Calu3 (cell line): ENCODE results near the gene PHOX2A. TPM values are rescaled to one million over a fixed set of nuclear protein-coding genes. Genes with fewer than 3 reads are reported as not detected.
"Not testable (repeated sequence)": the region's sequence is repeated elsewhere in the genome, so short reads cannot be mapped to it uniquely, and the experiment has no call there.

Source experiments
- BruUV-seq: library from RNA; stranded (reverse); fragments of 400-500 nt; replicated peaks from 2 replicates; lab custom pipeline; 2021; lab: Mats Ljungman, UMichigan
- CTCF ChIA-PET: fragments of 300-600 bp; sonication (Branson Sonifier 250); formaldehyde crosslinking; loops from one replicate; lab custom pipeline; 2022; ENCODE audit warnings: antibody characterized with exemption; lab: Charles Lee
- DNase-seq: peaks from one replicate; pipeline ENCODE4 v3.0.0; 2022
- H3K27ac Mint-ChIP-seq: one replicate; pipeline ENCODE4 v1.8.0; 2022; ENCODE audit warnings: mixed read lengths; ENCODE audit not compliant: unreplicated experiment
- H3K27me3 Mint-ChIP-seq: one replicate; pipeline ENCODE4 v1.8.0; 2022; ENCODE audit warnings: mixed read lengths; ENCODE audit not compliant: unreplicated experiment
- H3K36me3 Mint-ChIP-seq: one replicate; pipeline ENCODE4 v1.8.0; 2022; ENCODE audit warnings: mild to moderate bottlenecking, moderate library complexity, mixed read lengths; ENCODE audit not compliant: insufficient read depth, unreplicated experiment
- H3K4me1 Mint-ChIP-seq: one replicate; pipeline ENCODE4 v1.8.0; 2022; ENCODE audit warnings: mild to moderate bottlenecking, low read depth, mixed read lengths; ENCODE audit not compliant: unreplicated experiment
- H3K4me3 Mint-ChIP-seq: one replicate; pipeline ENCODE4 v1.8.0; 2022; ENCODE audit warnings: mild to moderate bottlenecking, low read depth, moderate library complexity, mixed read lengths; ENCODE audit not compliant: unreplicated experiment
- H3K9me3 Mint-ChIP-seq: one replicate; pipeline ENCODE4 v1.8.0; 2022; ENCODE audit warnings: low read depth, mixed read lengths; ENCODE audit not compliant: unreplicated experiment
- CTCF ChIP-seq: fragments of 200-600 bp; IDR thresholded peaks from one replicate; pipeline ENCODE4 v1.8.0; 2022; ENCODE audit warnings: antibody characterized with exemption; ENCODE audit not compliant: unreplicated experiment
- intact Hi-C: fragments of 100-400 bp; cut with micrococcal nuclease; formaldehyde crosslinking; loops from one replicate; pipeline ENCODE4 v1.10.0; 2022; ENCODE audit not compliant: unreplicated experiment
- total RNA-seq: library from RNA; stranded (reverse); gene quantifications from 2 replicates; pipeline ENCODE4 v1.2.3, GENCODE V29; 2022

The PHOX2A gene
- total RNA-seq, 1 experiment from 2014 or later = not detected

- Mint-ChIP-seq H3K27ac (no peak within 1 kb of the TSS), H3K9me3 (no peaks in the 10 kb centered on the region), H3K4me1 (no peaks in the 10 kb centered on the region), H3K27me3 (peaks cover 62% of the 10 kb centered on the region), H3K4me3 (no peak within 1 kb of the TSS), H3K36me3 (no peaks in the 10 kb centered on the region)
- no peak for TF ChIP-seq CTCF
- intact Hi-C loops = no loop called here
- BruUV-seq = no TSS peak
- CTCF ChIA-PET = no interaction called here
- no peak for DNase-seq
Measured at GRCh38 chr11:72216638-72217037, 27.3 kb downstream of the PHOX2A start, which contains the start of gene FOLR2. Gene FOLR2, plus strand, starts transcription at chr11:72216794. Its CDS starts 1,791 bp downstream, at chr11:72218585.

GRCh38 chr11:72209101-72209500 lies 34.9 kb downstream of the PHOX2A start:
- H3K4me3 Mint-ChIP-seq = no peak overlapping the region
- H3K36me3 Mint-ChIP-seq = no peaks in the 10 kb centered on the region
- no peaks in the 10 kb centered on the region for H3K9me3 Mint-ChIP-seq
- BruUV-seq = no TSS peak
- CTCF ChIA-PET = no interaction called here
- no peak for DNase-seq
- intact Hi-C loops = no loop called here
- H3K4me1 Mint-ChIP-seq = no peaks in the 10 kb centered on the region
- no peak overlapping the region for H3K27ac Mint-ChIP-seq
- H3K27me3 Mint-ChIP-seq = peaks cover 25% of the 10 kb centered on the region
- no peak for TF ChIP-seq CTCF

- Mint-ChIP-seq H3K27ac (no peak overlapping the region), H3K36me3 (no peaks in the 10 kb centered on the region), H3K4me3 (no peak overlapping the region), H3K4me1 (no peaks in the 10 kb centered on the region), H3K9me3 (no peaks in the 10 kb centered on the region), H3K27me3 (peaks cover 24% of the 10 kb centered on the region)
- DNase-seq = no peak
- CTCF ChIA-PET = no interaction called here
- TF ChIP-seq CTCF = no peak
- intact Hi-C loops = no loop called here
- BruUV-seq = no TSS peak
Measured at GRCh38 chr11:72208281-72208680, 35.7 kb downstream of the PHOX2A start.

- H3K27ac Mint-ChIP-seq, BruUV-seq, intact Hi-C loops, CTCF ChIA-PET, H3K9me3 Mint-ChIP-seq, H3K4me3 Mint-ChIP-seq, H3K4me1 Mint-ChIP-seq, DNase-seq, H3K36me3 Mint-ChIP-seq: not testable (repeated sequence)
- peaks cover 14% of the 10 kb centered on the region for H3K27me3 Mint-ChIP-seq
Measured at GRCh38 chr11:72206794-72207193, 37.2 kb downstream of the PHOX2A start.

- Mint-ChIP-seq H3K27ac (no peak overlapping the region), H3K4me3 (no peak overlapping the region), H3K4me1 (no peaks in the 10 kb centered on the region), H3K36me3 (no peaks in the 10 kb centered on the region), H3K27me3 (peaks cover 9% of the 10 kb centered on the region), H3K9me3 (no peaks in the 10 kb centered on the region)
- no peak for DNase-seq
- CTCF ChIA-PET = no interaction called here
- intact Hi-C loops = no loop called here
- no peak for TF ChIP-seq CTCF
- BruUV-seq = no TSS peak
Measured at GRCh38 chr11:72204886-72205285, 39.1 kb downstream of the PHOX2A start.
